Dermis blood vessel endothelial cell (primary cell): ENCODE data around the gene ZNFX1. TPM values are rescaled to one million over a fixed set of nuclear protein-coding genes. Genes with fewer than 3 reads are reported as not detected.
"Not testable (repeated sequence)": the region's sequence is repeated elsewhere in the genome, so short reads cannot be mapped to it uniquely, and the experiment has no call there.

Source experiments
- DNase-seq: peaks from one replicate; pipeline ENCODE4 v3.0.0; 2010
- total RNA-seq: library from RNA; depleted of rRNA; stranded (reverse); fragments of >200 nt; gene quantifications from 2 replicates; pipeline ENCODE4 v1.2.3, GENCODE V29; 2014

ZNFX1 gene
- total RNA-seq, 1 donor from 2014 or later = 47.0 TPM

GRCh38 chr20:49207076-49207475 is 70.8 kb downstream of the ZNFX1 start:
- DNase-seq = no peak

DNA sequence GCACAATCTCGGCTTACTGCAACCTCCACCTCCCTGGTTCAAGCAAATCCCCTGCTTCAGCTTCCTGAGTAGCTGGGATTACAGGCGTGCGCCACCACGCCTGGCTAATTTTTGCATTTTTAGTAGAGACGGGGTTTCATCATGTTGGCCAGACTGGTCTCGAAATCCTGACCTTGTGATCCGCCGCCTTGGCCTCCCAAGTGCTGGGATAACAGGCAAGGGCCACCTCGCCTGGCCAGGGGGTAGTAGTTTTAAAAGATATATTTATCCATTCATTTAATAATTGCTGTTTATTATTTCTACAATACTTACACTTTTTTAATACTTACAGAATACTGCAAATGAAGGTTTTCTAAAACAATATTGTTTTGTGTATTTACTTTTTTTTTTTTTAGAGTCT is 74.1 kb downstream of the ZNFX1 start:
- no peak for DNase-seq

GRCh38 chr20:49203011-49203410 is 74.8 kb downstream of the ZNFX1 start:
- DNase-seq = no peak

GRCh38 chr20:49199729-49200293 is 78.0 kb downstream of the ZNFX1 start:
- DNase-seq = no peak

- DNase-seq = not testable (repeated sequence)
These were observed 84.8 kb downstream of the ZNFX1 start for GRCh38 chr20:49192944-49193518.

Other genes with a start within 250 kb of the ZNFX1 start
- 83.4 and 166 TPM in 2 replicates for gene CSE1L, start 231.7 kb downstream of the ZNFX1 start, total RNA-seq
- gene STAU1, start 89.7 kb downstream of the ZNFX1 start, total RNA-seq = 51.1 and 102 TPM in 2 replicates
- 31.0 and 31.1 TPM in 2 replicates for gene DDX27, start 58.6 kb downstream of the ZNFX1 start, total RNA-seq
- under 0.01 TPM in 1 of 2 replicates, not detected in the other for gene KCNB1, start 204.6 kb upstream of the ZNFX1 start, total RNA-seq